ENCODE measurements around the gene MBP.

- TF ChIP-seq CEBPB (IDR thresholded peaks at IDR 0.05; ENCODE audit: low read depth, low read length) (no peak), CTCF (conservative IDR thresholded peaks at IDR 0.05; ENCODE audit: low read depth, low read length) (no peak), POLR2A (IDR thresholded peaks at IDR 0.05; ENCODE audit: low read depth, low read length) (no peak), NFE2L2 (IDR thresholded peaks at IDR 0.05; ENCODE audit: low read depth, low read length) (no peak), USF2 (IDR thresholded peaks at IDR 0.05; ENCODE audit: low read depth, low read length) (no peak), SMC3 (IDR thresholded peaks at IDR 0.05; ENCODE audit: low read depth, low read length) (no peak), MXI1 (IDR thresholded peaks at IDR 0.05; ENCODE audit: borderline replicate concordance, low read depth, low read length) (no peak)
Observed at GRCh38 chr18:77066689-77067088, 65.9 kb downstream of the MBP start.

Data from IMR-90 (cell line).